GM19467 (cell line): ENCODE data around the gene TMEM182.

Experiments
- ATAC-seq: cut with Tn5 transposase; IDR thresholded peaks from one replicate; pipeline ENCODE4 v1.9.1; 2021; ENCODE audit warnings: mild to moderate bottlenecking, moderate library complexity; ENCODE audit not compliant: unreplicated experiment

TMEM182 gene

GRCh38 chr2:102765061-102765460 is 3.2 kb downstream of the TMEM182 start:
- no peak for ATAC-seq

- no peak for ATAC-seq
Measured at GRCh38 chr2:102768253-102768652, 6.4 kb downstream of the TMEM182 start.

GRCh38 chr2:102768892-102769291 is 7.1 kb downstream of the TMEM182 start:
- no peak for ATAC-seq

- ATAC-seq: no peak
Measured at GRCh38 chr2:102770506-102770905, 8.7 kb downstream of the TMEM182 start.

GRCh38 chr2:102771114-102771513 is 9.3 kb downstream of the TMEM182 start:
- ATAC-seq: no peak

- ATAC-seq: no peak
Measured at GRCh38 chr2:102772659-102773058, 10.8 kb downstream of the TMEM182 start.

- no peak for ATAC-seq
Measured at GRCh38 chr2:102773149-102773705, 11.4 kb downstream of the TMEM182 start.

- no peak for ATAC-seq
Measured at GRCh38 chr2:102778260-102778659, 16.4 kb downstream of the TMEM182 start.

GRCh38 chr2:102780467-102780866 is 18.6 kb downstream of the TMEM182 start:
- no peak for ATAC-seq

- ATAC-seq: no peak
Measured at GRCh38 chr2:102782187-102782586, 20.4 kb downstream of the TMEM182 start.

- ATAC-seq: no peak
Measured at GRCh38 chr2:102782933-102783332, 21.1 kb downstream of the TMEM182 start.

GRCh38 chr2:102783506-102784183 is 21.8 kb downstream of the TMEM182 start:
- no peak for ATAC-seq

GRCh38 chr2:102784940-102785339 is 23.1 kb downstream of the TMEM182 start:
- no peak for ATAC-seq

GRCh38 chr2:102788216-102788884 is 26.5 kb downstream of the TMEM182 start:
- ATAC-seq: no peak

- no peak for ATAC-seq
Measured at GRCh38 chr2:102788885-102789260, 27.0 kb downstream of the TMEM182 start.

- no peak for ATAC-seq
Measured at GRCh38 chr2:102789349-102790090, 27.7 kb downstream of the TMEM182 start.

- ATAC-seq: no peak
Measured at GRCh38 chr2:102790091-102790455, 28.2 kb downstream of the TMEM182 start.

- ATAC-seq: no peak
Measured at GRCh38 chr2:102792568-102793208, 30.9 kb downstream of the TMEM182 start.

GRCh38 chr2:102795641-102796040 is 33.8 kb downstream of the TMEM182 start:
- ATAC-seq: no peak

GRCh38 chr2:102796337-102796736 is 34.5 kb downstream of the TMEM182 start:
- ATAC-seq: no peak

GRCh38 chr2:102797486-102797885 is 35.7 kb downstream of the TMEM182 start:
- ATAC-seq: no peak
